PC-3 (cell line): ENCODE results near the gene PSRC1.

ENCODE experiments used
- EZH2phosphoT487 ChIP-seq: fragments of 300-600 bp; sonication (generic); IDR thresholded peaks from 2 replicates; pipeline ENCODE4 v1.6.1; 2018; ENCODE audit warnings: mild to moderate bottlenecking, antibody characterized with exemption, low read length, borderline replicate concordance
- TF ChIP-seq, protein P1 (sequence below): fragments of 300-600 bp; sonication (generic); conservative IDR thresholded peaks from 2 replicates; pipeline ENCODE4 v1.5.1; 2017; ENCODE audit warnings: antibody characterized with exemption, low read depth, mild to moderate bottlenecking, low read length

DNA sequence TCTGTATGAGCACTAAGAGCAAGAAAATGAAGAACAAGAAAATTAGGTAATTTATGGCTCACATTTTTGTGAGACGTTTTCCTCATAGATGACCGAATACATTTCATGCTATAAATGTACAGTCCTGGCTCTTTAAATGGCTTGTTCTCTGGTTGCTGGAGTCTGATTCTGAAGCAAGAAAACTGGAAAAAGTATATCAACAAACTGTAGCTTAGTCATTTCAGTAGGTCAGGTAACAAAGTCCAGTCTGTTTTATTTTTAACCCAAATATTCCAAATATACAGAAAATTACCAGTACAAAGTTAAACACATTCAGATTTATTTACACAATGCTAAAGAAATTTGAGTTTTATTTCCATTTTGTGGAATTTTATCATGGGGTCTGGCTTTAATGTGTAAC lies 26.4 kb upstream of the PSRC1 start:
- TF ChIP-seq, protein P1, sequence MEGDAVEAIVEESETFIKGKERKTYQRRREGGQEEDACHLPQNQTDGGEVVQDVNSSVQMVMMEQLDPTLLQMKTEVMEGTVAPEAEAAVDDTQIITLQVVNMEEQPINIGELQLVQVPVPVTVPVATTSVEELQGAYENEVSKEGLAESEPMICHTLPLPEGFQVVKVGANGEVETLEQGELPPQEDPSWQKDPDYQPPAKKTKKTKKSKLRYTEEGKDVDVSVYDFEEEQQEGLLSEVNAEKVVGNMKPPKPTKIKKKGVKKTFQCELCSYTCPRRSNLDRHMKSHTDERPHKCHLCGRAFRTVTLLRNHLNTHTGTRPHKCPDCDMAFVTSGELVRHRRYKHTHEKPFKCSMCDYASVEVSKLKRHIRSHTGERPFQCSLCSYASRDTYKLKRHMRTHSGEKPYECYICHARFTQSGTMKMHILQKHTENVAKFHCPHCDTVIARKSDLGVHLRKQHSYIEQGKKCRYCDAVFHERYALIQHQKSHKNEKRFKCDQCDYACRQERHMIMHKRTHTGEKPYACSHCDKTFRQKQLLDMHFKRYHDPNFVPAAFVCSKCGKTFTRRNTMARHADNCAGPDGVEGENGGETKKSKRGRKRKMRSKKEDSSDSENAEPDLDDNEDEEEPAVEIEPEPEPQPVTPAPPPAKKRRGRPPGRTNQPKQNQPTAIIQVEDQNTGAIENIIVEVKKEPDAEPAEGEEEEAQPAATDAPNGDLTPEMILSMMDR: no peak
- TF ChIP-seq EZH2phosphoT487: no peak
